Measurements from ENCODE around the gene CSNK1A1.

GRCh38 chr5:149448431-149448830 is 102.8 kb downstream of the CSNK1A1 start:
- TF ChIP-seq GATA2 (IDR thresholded peaks at IDR 0.05; ENCODE audit: low read depth, low read length), result no peak
- no peak for TF ChIP-seq GATA3 (IDR thresholded peaks at IDR 0.05; ENCODE audit: low read depth, low read length)

All from SH-SY5Y (cell line).